ENCODE measurements around the gene NEK10. TPM values are rescaled to one million over a fixed set of nuclear protein-coding genes. Genes with fewer than 3 reads are reported as not detected.
"Not testable (repeated sequence)": the region's sequence is repeated elsewhere in the genome, so short reads cannot be mapped to it uniquely, and the experiment has no call there.

The NEK10 gene
- total RNA-seq, 1 experiment from 2014 or later = 1.2 TPM

- H3K9me3 ChIP-seq (ENCODE audit: control insufficient read depth in 1 of 2, insufficient read depth in 1 of 2, low read depth in 1 of 2, low read length in 2 of 2) = no peaks in the 10 kb centered on the region
- intact Hi-C loops (cut with micrococcal nuclease) = no loop called here
- POLR2A ChIA-PET = no interaction called here
- H3K9ac ChIP-seq (ENCODE audit: low read length) = no peak overlapping the region
- TF ChIP-seq YY1 (IDR thresholded peaks at IDR 0.05; ENCODE audit: extremely low read depth, insufficient replicate concordance, low read depth, low read length) (no peak), RAD21 (IDR thresholded peaks at IDR 0.05; ENCODE audit: low read depth) (no peak), ELF1 (IDR thresholded peaks at IDR 0.05; ENCODE audit: borderline replicate concordance, low read depth) (no peak), ZBTB33 (IDR thresholded peaks at IDR 0.05; ENCODE audit: extremely low read depth, insufficient replicate concordance, low read length) (no peak), SRF (IDR thresholded peaks at IDR 0.05; ENCODE audit: low read depth) (no peak), EZH2 (IDR thresholded peaks at IDR 0.05) (no peak), CEBPB (IDR thresholded peaks at IDR 0.05; ENCODE audit: low read depth) (no peak), MAX (IDR thresholded peaks at IDR 0.05) (no peak), SP1 (IDR thresholded peaks at IDR 0.05; ENCODE audit: low read depth) (no peak), POLR2AphosphoS5 (IDR thresholded peaks at IDR 0.05; ENCODE audit: low read depth, low read length) (no peak), EGR1 (IDR thresholded peaks at IDR 0.05; ENCODE audit: low read depth) (no peak)
- CTCF ChIA-PET = no interaction called here
- no TSS peak for BruUV-seq (replicated peaks)
- H3K4me1 ChIP-seq (ENCODE audit: control insufficient read depth in 1 of 2, insufficient read depth in 2 of 2, low read length in 2 of 2) = no peaks in the 10 kb centered on the region
- no peak overlapping the region for H3K27ac ChIP-seq (ENCODE audit: low read depth, low read length)
- H3K4me2 ChIP-seq (ENCODE audit: low read length) = no peak overlapping the region
- no peak overlapping the region for H2AFZ ChIP-seq (ENCODE audit: low read depth, low read length, poor library complexity, severe bottlenecking)
- no peak overlapping the region for H3K4me3 ChIP-seq (replicated peaks in 1 of 2; ENCODE audit: low read depth in 1 of 2, low read length in 2 of 2)
- DNase-seq (ENCODE audit: low read depth, low spot score) (no peak), ATAC-seq (no peak)
- RAD21 ChIA-PET (ENCODE audit: low non-redundant PET in 1 of 2, low total read pairs in 2 of 2, uncharacterized antibody in 2 of 2, unreplicated experiment in 2 of 2) = no interaction called here
- H3K9me2 ChIP-seq (ENCODE audit: insufficient read depth) = no peaks in the 10 kb centered on the region
- H3K79me2 ChIP-seq (ENCODE audit: insufficient read depth, low read length) = no peaks in the 10 kb centered on the region
- peaks cover 10 to 18% of the 10 kb centered on the region in 2 experiments; a peak in 2 of 4 replicates for H3K36me3 ChIP-seq (ENCODE audit: control insufficient read depth in 1 of 2, insufficient read depth in 2 of 2, low read length in 2 of 2)
- no peaks in the 10 kb centered on the region for H4K20me1 ChIP-seq (ENCODE audit: insufficient read depth)
- H3K27me3 ChIP-seq (ENCODE audit: insufficient read depth, low read length) = no peaks in the 10 kb centered on the region
Measured at GRCh38 chr3:27392950-27393679, 23.9 kb upstream of the NEK10 start.

GRCh38 chr3:27392414-27392813 is 23.2 kb upstream of the NEK10 start:
- H2AFZ ChIP-seq (ENCODE audit: low read depth, low read length, poor library complexity, severe bottlenecking); ATAC-seq; H3K9me3 ChIP-seq (ENCODE audit: control insufficient read depth in 1 of 2, insufficient read depth in 1 of 2, low read depth in 1 of 2, low read length in 2 of 2); H3K4me1 ChIP-seq (ENCODE audit: control insufficient read depth in 1 of 2, insufficient read depth in 2 of 2, low read length in 2 of 2); H3K4me3 ChIP-seq (replicated peaks in 1 of 2; ENCODE audit: low read depth in 1 of 2, low read length in 2 of 2); DNase-seq (ENCODE audit: low read depth, low spot score); H3K9me2 ChIP-seq (ENCODE audit: insufficient read depth); intact Hi-C loops (cut with micrococcal nuclease); H3K27ac ChIP-seq (ENCODE audit: low read depth, low read length); CTCF ChIA-PET; H3K79me2 ChIP-seq (ENCODE audit: insufficient read depth, low read length); POLR2A ChIA-PET; H4K20me1 ChIP-seq (ENCODE audit: insufficient read depth); RAD21 ChIA-PET (ENCODE audit: low non-redundant PET in 1 of 2, low total read pairs in 2 of 2, uncharacterized antibody in 2 of 2, unreplicated experiment in 2 of 2); H3K27me3 ChIP-seq (ENCODE audit: insufficient read depth, low read length); H3K4me2 ChIP-seq (ENCODE audit: low read length); BruUV-seq (replicated peaks); H3K9ac ChIP-seq (ENCODE audit: low read length): not testable (repeated sequence)
- H3K36me3 ChIP-seq (ENCODE audit: control insufficient read depth in 1 of 2, insufficient read depth in 2 of 2, low read length in 2 of 2) = peaks cover 12 to 15% of the 10 kb centered on the region in 2 experiments; a peak in 2 of 4 replicates
